H4 (cell line): ENCODE results near the gene VWF. TPM values are rescaled to one million over a fixed set of nuclear protein-coding genes. Genes with fewer than 3 reads are reported as not detected.
A peak's percentile ranks its signal among the peaks of the same experiment; 100 is the strongest.

Experiments
- DNase-seq: peaks from one replicate; pipeline ENCODE4 v3.0.0-alpha.2; 2015; ENCODE audit warnings: low spot score
- total RNA-seq: library from RNA; depleted of rRNA; stranded (reverse); fragments of >200 nt; shearing (Covaris generic); gene quantifications from 2 replicates; pipeline ENCODE4 v1.2.3, GENCODE V29; 2014

Gene VWF
- total RNA-seq, 1 experiment from 2014 or later, result 0.23 TPM

- no peak for DNase-seq
These were observed 47.4 kb downstream of the VWF start for GRCh38 chr12:6076776-6077691.

- no peak for DNase-seq
These were observed 48.1 kb downstream of the VWF start for GRCh38 chr12:6076346-6076745.

- no peak for DNase-seq
These were observed 49.4 kb downstream of the VWF start for GRCh38 chr12:6074979-6075585.

- no peak for DNase-seq
These were observed 50.0 kb downstream of the VWF start for GRCh38 chr12:6074427-6074826.

GRCh38 chr12:6073426-6073825 lies 51.0 kb downstream of the VWF start:
- no peak for DNase-seq

- no peak for DNase-seq
These were observed 52.1 kb downstream of the VWF start for GRCh38 chr12:6072302-6072752.

GRCh38 chr12:6071589-6071988 lies 52.9 kb downstream of the VWF start:
- DNase-seq, result no peak

GRCh38 chr12:6070472-6071257 lies 53.8 kb downstream of the VWF start:
- DNase-seq, result no peak

GRCh38 chr12:6069437-6070093 lies 54.9 kb downstream of the VWF start:
- DNase-seq, result peak; percentile 42

GRCh38 chr12:6068227-6068626 lies 56.2 kb downstream of the VWF start:
- no peak for DNase-seq

GRCh38 chr12:6067152-6067916 lies 57.1 kb downstream of the VWF start:
- peak; percentile 41 for DNase-seq

GRCh38 chr12:6066651-6067050 lies 57.8 kb downstream of the VWF start:
- no peak for DNase-seq

- DNase-seq, result no peak
These were observed 58.6 kb downstream of the VWF start for GRCh38 chr12:6065863-6066199.

GRCh38 chr12:6065131-6065862 lies 59.2 kb downstream of the VWF start:
- DNase-seq, result no peak

- peak; percentile 69 for DNase-seq
These were observed 61.4 kb downstream of the VWF start for GRCh38 chr12:6062757-6063735.

GRCh38 chr12:6062395-6062756 lies 62.1 kb downstream of the VWF start:
- no peak for DNase-seq

GRCh38 chr12:6061660-6062059 lies 62.8 kb downstream of the VWF start:
- DNase-seq, result no peak

GRCh38 chr12:6059860-6060565 lies 64.5 kb downstream of the VWF start:
- DNase-seq, result no peak

GRCh38 chr12:6059221-6059620 lies 65.2 kb downstream of the VWF start:
- no peak for DNase-seq
